Neural progenitor cell (in vitro differentiated cells): ENCODE results near the gene EFNA5.

ENCODE experiments used
- EZH2 ChIP-seq: fragments of 200-600 bp; sonication (generic); IDR thresholded peaks from 2 replicates; pipeline ENCODE4 v1.6.1; 2017; ENCODE audit warnings: antibody characterized with exemption, mild to moderate bottlenecking, moderate library complexity
- TF ChIP-seq, protein P1 (sequence below): fragments of 200-600 bp; sonication (generic); IDR thresholded peaks from 2 replicates; pipeline ENCODE4 v1.5.1; 2017; ENCODE audit warnings: antibody characterized with exemption, mild to moderate bottlenecking

DNA sequence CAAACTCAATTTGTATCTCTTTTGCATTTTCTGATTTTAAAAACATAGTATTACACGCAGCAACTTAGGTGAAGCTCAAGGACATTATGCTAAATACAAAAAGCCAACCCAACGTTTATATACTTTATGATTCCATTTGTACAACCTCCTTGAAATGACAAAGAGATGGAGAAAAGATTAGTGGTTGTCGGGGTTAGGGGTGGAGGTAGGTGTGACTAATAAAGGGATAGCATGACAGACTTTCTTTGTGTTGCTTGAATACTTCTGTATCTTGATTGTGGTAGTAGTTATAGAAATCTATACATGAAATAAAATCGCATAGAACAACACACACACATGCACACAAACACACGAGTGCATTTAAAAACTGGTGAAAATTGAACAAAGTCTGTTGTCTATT is 42.5 kb upstream of the EFNA5 start:
- TF ChIP-seq, protein P1, sequence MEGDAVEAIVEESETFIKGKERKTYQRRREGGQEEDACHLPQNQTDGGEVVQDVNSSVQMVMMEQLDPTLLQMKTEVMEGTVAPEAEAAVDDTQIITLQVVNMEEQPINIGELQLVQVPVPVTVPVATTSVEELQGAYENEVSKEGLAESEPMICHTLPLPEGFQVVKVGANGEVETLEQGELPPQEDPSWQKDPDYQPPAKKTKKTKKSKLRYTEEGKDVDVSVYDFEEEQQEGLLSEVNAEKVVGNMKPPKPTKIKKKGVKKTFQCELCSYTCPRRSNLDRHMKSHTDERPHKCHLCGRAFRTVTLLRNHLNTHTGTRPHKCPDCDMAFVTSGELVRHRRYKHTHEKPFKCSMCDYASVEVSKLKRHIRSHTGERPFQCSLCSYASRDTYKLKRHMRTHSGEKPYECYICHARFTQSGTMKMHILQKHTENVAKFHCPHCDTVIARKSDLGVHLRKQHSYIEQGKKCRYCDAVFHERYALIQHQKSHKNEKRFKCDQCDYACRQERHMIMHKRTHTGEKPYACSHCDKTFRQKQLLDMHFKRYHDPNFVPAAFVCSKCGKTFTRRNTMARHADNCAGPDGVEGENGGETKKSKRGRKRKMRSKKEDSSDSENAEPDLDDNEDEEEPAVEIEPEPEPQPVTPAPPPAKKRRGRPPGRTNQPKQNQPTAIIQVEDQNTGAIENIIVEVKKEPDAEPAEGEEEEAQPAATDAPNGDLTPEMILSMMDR = no peak
- TF ChIP-seq EZH2 = no peak
